GM23338 (cell line): ENCODE results near the gene NKD1. TPM values are rescaled to one million over a fixed set of nuclear protein-coding genes. Genes with fewer than 3 reads are reported as not detected.

Experiments
- ATAC-seq: fragments of 200-7000 bp; cut with Tn5 transposase; 3 replicates; pipeline ENCODE4 v1.9.1; 2020
- DNase-seq: peaks from one replicate; pipeline ENCODE4 v3.0.0-alpha.2; 2015; ENCODE audit warnings: low spot score
- H2AFZ ChIP-seq: fragments of 200-600 bp; sonication (generic); 2 replicates; pipeline ENCODE4 v1.8.0; 2016; ENCODE audit warnings: antibody characterized with exemption, mild to moderate bottlenecking, moderate library complexity
- H3F3A ChIP-seq: fragments of 200-600 bp; sonication (generic); replicated peaks from 2 replicates; pipeline ENCODE4 v1.8.0; 2017; ENCODE audit warnings: antibody characterized with exemption, mixed run types, low read depth
- H3K27ac ChIP-seq: fragments of 200-600 bp; sonication (generic); 2 replicates; pipeline ENCODE4 v1.6.1; 2016; ENCODE audit warnings: low read depth
- H3K27me3 ChIP-seq: fragments of 200-600 bp; sonication (generic); 2 replicates; pipeline ENCODE4 v1.8.0; 2016; ENCODE audit warnings: mild to moderate bottlenecking, mixed run types, moderate library complexity; ENCODE audit not compliant: insufficient read depth
- H3K36me3 ChIP-seq: fragments of 200-600 bp; sonication (generic); 2 replicates; pipeline ENCODE4 v1.8.0; 2016; ENCODE audit warnings: mild to moderate bottlenecking; ENCODE audit not compliant: insufficient read depth
- H3K4me1 ChIP-seq: fragments of 200-600 bp; sonication (generic); 2 replicates; pipeline ENCODE4 v1.8.0; 2016; ENCODE audit warnings: mild to moderate bottlenecking, moderate library complexity; ENCODE audit not compliant: insufficient read depth
- H3K4me2 ChIP-seq: fragments of 200-600 bp; sonication (generic); 2 replicates; pipeline ENCODE4 v1.7.1; 2017; ENCODE audit warnings: mixed run types
- H3K4me3 ChIP-seq: fragments of 200-600 bp; sonication (generic); 2 replicates; pipeline ENCODE4 v1.6.1; 2016; ENCODE audit warnings: mixed run types
- H3K79me2 ChIP-seq: fragments of 200-600 bp; sonication (generic); replicated peaks from 2 replicates; pipeline ENCODE4 v1.8.0; 2017; ENCODE audit warnings: mild to moderate bottlenecking; ENCODE audit not compliant: insufficient read depth
- H3K9me2 ChIP-seq: fragments of 200-600 bp; sonication (generic); 2 replicates; pipeline ENCODE4 v1.8.0; 2017; ENCODE audit not compliant: insufficient read depth
- H4K20me1 ChIP-seq: fragments of 200-600 bp; sonication (generic); replicated peaks from 2 replicates; pipeline ENCODE4 v1.8.0; 2017; ENCODE audit warnings: mild to moderate bottlenecking; ENCODE audit not compliant: insufficient read depth
- H3K27ac Mint-ChIP-seq: 2 replicates; pipeline ENCODE4 v1.8.0; 2020; ENCODE audit warnings: inconsistent platforms, mild to moderate bottlenecking, moderate library complexity, mixed read lengths
- H3K27me3 Mint-ChIP-seq: 3 replicates; pipeline ENCODE4 v1.8.0; 2022; ENCODE audit warnings: low read depth, mild to moderate bottlenecking, moderate library complexity, mixed read lengths, inconsistent platforms; ENCODE audit not compliant: insufficient read depth, poor library complexity
- H3K36me3 Mint-ChIP-seq: 3 replicates; pipeline ENCODE4 v1.8.0; 2021; ENCODE audit warnings: low read depth, mild to moderate bottlenecking, inconsistent platforms, moderate library complexity, mixed read lengths
- H3K4me1 Mint-ChIP-seq: 3 replicates; pipeline ENCODE4 v1.8.0; 2020; ENCODE audit warnings: mild to moderate bottlenecking, inconsistent platforms, mixed read lengths
- H3K4me3 Mint-ChIP-seq: 3 replicates; pipeline ENCODE4 v1.8.0; 2021; ENCODE audit warnings: moderate library complexity, mild to moderate bottlenecking, inconsistent platforms, mixed read lengths
- H3K9me3 Mint-ChIP-seq: 3 replicates; pipeline ENCODE4 v1.8.0; 2020; ENCODE audit warnings: moderate library complexity, mild to moderate bottlenecking, inconsistent platforms, mixed read lengths
- EZH2 ChIP-seq: fragments of 200-600 bp; sonication (generic); IDR thresholded peaks from one replicate; pipeline ENCODE4 v1.8.0; 2017; ENCODE audit warnings: antibody characterized with exemption, mild to moderate bottlenecking, low read depth; ENCODE audit not compliant: unreplicated experiment
- JUNB ChIP-seq: IDR thresholded peaks from one replicate; pipeline ENCODE4 v1.6.1; 2016; ENCODE audit warnings: antibody characterized with exemption; ENCODE audit not compliant: unreplicated experiment
- NANOG ChIP-seq: IDR thresholded peaks from 2 replicates; pipeline ENCODE4 v1.6.1; 2016; ENCODE audit warnings: antibody characterized with exemption, borderline replicate concordance
- POLR2AphosphoS5 ChIP-seq: IDR thresholded peaks from 2 replicates; pipeline ENCODE4 v1.6.1; 2016; ENCODE audit warnings: antibody characterized with exemption, low read depth
- REST ChIP-seq: IDR thresholded peaks from one replicate; pipeline ENCODE4 v1.6.1; 2018; ENCODE audit warnings: antibody characterized with exemption; ENCODE audit not compliant: unreplicated experiment
- STAT1 ChIP-seq: IDR thresholded peaks from one replicate; pipeline ENCODE4 v1.6.1; 2016; ENCODE audit warnings: antibody characterized with exemption; ENCODE audit not compliant: unreplicated experiment
- ZNF331 ChIP-seq: fragments of 250-450 bp; sonication (Bioruptor Pico); IDR thresholded peaks from 2 replicates; pipeline ENCODE4 v1.5.0; 2020; ENCODE audit warnings: low read depth, mild to moderate bottlenecking, moderate library complexity
- polyA plus RNA-seq: library from polyadenylated mRNA; unstranded; fragments of >200 nt; fragmentation: Nextera tagmentation; extraction: Ambion mirVana; gene quantifications from 2 replicates; pipeline ENCODE4 v1.2.1, GENCODE V29; 2016
- total RNA-seq: library from RNA; depleted of rRNA; stranded (reverse); fragments of >200 nt; shearing (Covaris generic); gene quantifications from 2 replicates; pipeline ENCODE4 v1.2.3, GENCODE V29; 2014
- TF ChIP-seq, protein P1 (sequence below): fragments of 250-450 bp; sonication (Bioruptor Pico); IDR thresholded peaks from 2 replicates; pipeline ENCODE4 v1.5.0; 2020; ENCODE audit warnings: mild to moderate bottlenecking, moderate library complexity
- TF ChIP-seq, protein P2 (sequence below), 2 experiments: fragments of 200-600 bp in 1 of 2; sonication (generic) in 1 of 2; conservative IDR thresholded peaks; 2 replicates each; pipeline versions ENCODE4 v1.5.1 to v1.6.1; 2016 to 2017; ENCODE audit warnings: antibody characterized with exemption in 2 of 2, low read depth in 2 of 2, mild to moderate bottlenecking in 2 of 2, moderate library complexity in 1 of 2
- TF ChIP-seq, protein P3 (sequence below): IDR thresholded peaks from 2 replicates; pipeline ENCODE4 v1.6.1; 2016; ENCODE audit warnings: antibody characterized with exemption

Gene NKD1
- total and polyA plus RNA-seq, 2 experiments from 2014 or later: 2.1 to 2.3 TPM

DNA sequence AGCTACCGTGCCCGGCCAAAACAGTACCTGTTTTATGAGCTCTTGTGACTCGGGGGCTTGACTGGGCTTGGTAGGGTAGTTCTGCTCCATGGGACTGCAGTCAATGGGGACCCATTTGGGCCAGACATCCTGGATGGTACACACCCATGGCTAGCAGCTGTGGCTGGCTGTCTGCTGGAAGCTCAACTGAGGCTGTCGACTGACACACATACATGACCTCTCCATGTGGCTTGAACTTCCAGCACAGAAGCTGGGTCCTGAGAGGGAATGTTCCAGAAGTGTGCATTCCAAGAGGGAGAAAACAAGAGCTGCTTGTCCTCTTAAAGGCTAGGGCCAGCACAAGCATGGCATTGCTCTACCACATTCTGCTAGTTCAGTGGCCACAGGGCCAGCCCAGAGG lies 14.9 kb upstream of the NKD1 start:
- Histone ChIP-seq H3K79me2 (no peaks in the 10 kb centered on the region), H3F3A (no peaks in the 10 kb centered on the region), H3K9me2 (no peaks in the 10 kb centered on the region; the same call in 1 of the 2 replicates), H3K4me3 (no peak overlapping the region), H3K27ac (no peak overlapping the region), H3K4me2 (no peak overlapping the region), H3K36me3 (no peaks in the 10 kb centered on the region), H3K4me1 (no peaks in the 10 kb centered on the region), H4K20me1 (no peaks in the 10 kb centered on the region), H2AFZ (no peak overlapping the region), H3K27me3 (no peaks in the 10 kb centered on the region)
- DNase-seq (no peak), ATAC-seq (no peak)
- Mint-ChIP-seq H3K4me3 (no peak overlapping the region), H3K9me3 (peaks cover 19% of the 10 kb centered on the region; the same call in 2 of the 3 replicates), H3K27ac (no peak overlapping the region), H3K27me3 (no peaks in the 10 kb centered on the region), H3K4me1 (no peaks in the 10 kb centered on the region), H3K36me3 (no peaks in the 10 kb centered on the region)
- TF ChIP-seq NANOG (no peak), ZNF331 (CRISPR knock-in tag) (no peak), STAT1 (no peak)
- TF ChIP-seq, protein P1, sequence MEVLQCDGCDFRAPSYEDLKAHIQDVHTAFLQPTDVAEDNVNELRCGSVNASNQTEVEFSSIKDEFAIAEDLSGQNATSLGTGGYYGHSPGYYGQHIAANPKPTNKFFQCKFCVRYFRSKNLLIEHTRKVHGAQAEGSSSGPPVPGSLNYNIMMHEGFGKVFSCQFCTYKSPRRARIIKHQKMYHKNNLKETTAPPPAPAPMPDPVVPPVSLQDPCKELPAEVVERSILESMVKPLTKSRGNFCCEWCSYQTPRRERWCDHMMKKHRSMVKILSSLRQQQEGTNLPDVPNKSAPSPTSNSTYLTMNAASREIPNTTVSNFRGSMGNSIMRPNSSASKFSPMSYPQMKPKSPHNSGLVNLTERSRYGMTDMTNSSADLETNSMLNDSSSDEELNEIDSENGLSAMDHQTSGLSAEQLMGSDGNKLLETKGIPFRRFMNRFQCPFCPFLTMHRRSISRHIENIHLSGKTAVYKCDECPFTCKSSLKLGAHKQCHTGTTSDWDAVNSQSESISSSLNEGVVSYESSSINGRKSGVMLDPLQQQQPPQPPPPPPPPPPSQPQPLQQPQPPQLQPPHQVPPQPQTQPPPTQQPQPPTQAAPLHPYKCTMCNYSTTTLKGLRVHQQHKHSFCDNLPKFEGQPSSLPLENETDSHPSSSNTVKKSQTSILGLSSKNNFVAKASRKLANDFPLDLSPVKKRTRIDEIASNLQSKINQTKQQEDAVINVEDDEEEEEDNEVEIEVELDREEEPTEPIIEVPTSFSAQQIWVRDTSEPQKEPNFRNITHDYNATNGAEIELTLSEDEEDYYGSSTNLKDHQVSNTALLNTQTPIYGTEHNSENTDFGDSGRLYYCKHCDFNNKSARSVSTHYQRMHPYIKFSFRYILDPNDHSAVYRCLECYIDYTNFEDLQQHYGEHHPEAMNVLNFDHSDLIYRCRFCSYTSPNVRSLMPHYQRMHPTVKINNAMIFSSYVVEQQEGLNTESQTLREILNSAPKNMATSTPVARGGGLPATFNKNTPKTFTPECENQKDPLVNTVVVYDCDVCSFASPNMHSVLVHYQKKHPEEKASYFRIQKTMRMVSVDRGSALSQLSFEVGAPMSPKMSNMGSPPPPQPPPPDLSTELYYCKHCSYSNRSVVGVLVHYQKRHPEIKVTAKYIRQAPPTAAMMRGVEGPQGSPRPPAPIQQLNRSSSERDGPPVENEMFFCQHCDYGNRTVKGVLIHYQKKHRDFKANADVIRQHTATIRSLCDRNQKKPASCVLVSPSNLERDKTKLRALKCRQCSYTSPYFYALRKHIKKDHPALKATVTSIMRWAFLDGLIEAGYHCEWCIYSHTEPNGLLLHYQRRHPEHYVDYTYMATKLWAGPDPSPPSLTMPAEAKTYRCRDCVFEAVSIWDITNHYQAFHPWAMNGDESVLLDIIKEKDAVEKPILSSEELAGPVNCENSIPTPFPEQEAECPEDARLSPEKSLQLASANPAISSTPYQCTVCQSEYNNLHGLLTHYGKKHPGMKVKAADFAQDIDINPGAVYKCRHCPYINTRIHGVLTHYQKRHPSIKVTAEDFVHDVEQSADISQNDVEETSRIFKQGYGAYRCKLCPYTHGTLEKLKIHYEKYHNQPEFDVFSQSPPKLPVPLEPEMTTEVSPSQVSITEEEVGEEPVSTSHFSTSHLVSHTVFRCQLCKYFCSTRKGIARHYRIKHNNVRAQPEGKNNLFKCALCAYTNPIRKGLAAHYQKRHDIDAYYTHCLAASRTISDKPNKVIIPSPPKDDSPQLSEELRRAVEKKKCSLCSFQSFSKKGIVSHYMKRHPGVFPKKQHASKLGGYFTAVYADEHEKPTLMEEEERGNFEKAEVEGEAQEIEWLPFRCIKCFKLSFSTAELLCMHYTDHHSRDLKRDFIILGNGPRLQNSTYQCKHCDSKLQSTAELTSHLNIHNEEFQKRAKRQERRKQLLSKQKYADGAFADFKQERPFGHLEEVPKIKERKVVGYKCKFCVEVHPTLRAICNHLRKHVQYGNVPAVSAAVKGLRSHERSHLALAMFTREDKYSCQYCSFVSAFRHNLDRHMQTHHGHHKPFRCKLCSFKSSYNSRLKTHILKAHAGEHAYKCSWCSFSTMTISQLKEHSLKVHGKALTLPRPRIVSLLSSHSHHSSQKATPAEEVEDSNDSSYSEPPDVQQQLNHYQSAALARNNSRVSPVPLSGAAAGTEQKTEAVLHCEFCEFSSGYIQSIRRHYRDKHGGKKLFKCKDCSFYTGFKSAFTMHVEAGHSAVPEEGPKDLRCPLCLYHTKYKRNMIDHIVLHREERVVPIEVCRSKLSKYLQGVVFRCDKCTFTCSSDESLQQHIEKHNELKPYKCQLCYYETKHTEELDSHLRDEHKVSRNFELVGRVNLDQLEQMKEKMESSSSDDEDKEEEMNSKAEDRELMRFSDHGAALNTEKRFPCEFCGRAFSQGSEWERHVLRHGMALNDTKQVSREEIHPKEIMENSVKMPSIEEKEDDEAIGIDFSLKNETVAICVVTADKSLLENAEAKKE: no peak

DNA sequence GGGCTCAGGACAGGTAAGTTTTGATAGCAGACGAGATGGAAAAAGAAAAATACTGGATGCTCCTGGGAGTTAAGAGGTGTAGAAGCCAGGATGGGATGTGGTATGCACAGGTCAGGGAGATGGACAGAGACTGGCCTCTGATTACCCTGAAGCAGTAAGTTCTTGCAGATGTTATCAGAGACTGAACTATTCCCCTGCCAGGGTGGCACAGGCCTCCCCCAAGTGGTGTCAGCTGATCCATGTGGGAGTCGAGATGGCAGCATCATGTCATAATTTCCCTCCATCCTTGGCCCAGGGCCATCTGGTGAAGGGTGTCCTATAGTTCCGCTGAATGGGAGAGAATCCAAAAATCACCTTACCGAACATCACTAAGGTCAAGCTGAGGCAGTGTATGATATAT lies 14.1 kb upstream of the NKD1 start:
- H3K27ac ChIP-seq: no peak overlapping the region
- H3K79me2 ChIP-seq: no peaks in the 10 kb centered on the region
- H3K27ac Mint-ChIP-seq: no peak overlapping the region
- ATAC-seq (no peak), DNase-seq (no peak)
- no peaks in the 10 kb centered on the region for H4K20me1 ChIP-seq
- H3K4me3 ChIP-seq: no peak overlapping the region
- H3K9me2 ChIP-seq: no peaks in the 10 kb centered on the region
- H3K9me3 Mint-ChIP-seq: peaks cover 11% of the 10 kb centered on the region; the same call in 2 of the 3 replicates
- no peak overlapping the region for H3K4me3 Mint-ChIP-seq
- H3K4me2 ChIP-seq: no peak overlapping the region
- no peaks in the 10 kb centered on the region for H3K36me3 ChIP-seq
- H3K4me1 ChIP-seq: 0 out of 2 replicates have a peak, but pooled peaks cover 2% of the 10 kb centered on the region
- no peak overlapping the region for H2AFZ ChIP-seq
- H3K27me3 ChIP-seq: no peaks in the 10 kb centered on the region
- H3F3A ChIP-seq: no peaks in the 10 kb centered on the region
- H3K4me1 Mint-ChIP-seq: peaks cover 3% of the 10 kb centered on the region
- no peaks in the 10 kb centered on the region for H3K27me3 Mint-ChIP-seq
- H3K36me3 Mint-ChIP-seq: no peaks in the 10 kb centered on the region
- TF ChIP-seq EZH2: no peak
- no peak for TF ChIP-seq ZNF331 (CRISPR knock-in tag)
- no peak for TF ChIP-seq REST
- TF ChIP-seq NANOG: no peak
- no peak for TF ChIP-seq JUNB
- TF ChIP-seq, protein P2, sequence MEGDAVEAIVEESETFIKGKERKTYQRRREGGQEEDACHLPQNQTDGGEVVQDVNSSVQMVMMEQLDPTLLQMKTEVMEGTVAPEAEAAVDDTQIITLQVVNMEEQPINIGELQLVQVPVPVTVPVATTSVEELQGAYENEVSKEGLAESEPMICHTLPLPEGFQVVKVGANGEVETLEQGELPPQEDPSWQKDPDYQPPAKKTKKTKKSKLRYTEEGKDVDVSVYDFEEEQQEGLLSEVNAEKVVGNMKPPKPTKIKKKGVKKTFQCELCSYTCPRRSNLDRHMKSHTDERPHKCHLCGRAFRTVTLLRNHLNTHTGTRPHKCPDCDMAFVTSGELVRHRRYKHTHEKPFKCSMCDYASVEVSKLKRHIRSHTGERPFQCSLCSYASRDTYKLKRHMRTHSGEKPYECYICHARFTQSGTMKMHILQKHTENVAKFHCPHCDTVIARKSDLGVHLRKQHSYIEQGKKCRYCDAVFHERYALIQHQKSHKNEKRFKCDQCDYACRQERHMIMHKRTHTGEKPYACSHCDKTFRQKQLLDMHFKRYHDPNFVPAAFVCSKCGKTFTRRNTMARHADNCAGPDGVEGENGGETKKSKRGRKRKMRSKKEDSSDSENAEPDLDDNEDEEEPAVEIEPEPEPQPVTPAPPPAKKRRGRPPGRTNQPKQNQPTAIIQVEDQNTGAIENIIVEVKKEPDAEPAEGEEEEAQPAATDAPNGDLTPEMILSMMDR (conservative IDR thresholded peaks at IDR 0.05; ENCODE audit: low read depth in 2 of 2): no peak
- TF ChIP-seq, protein P3, sequence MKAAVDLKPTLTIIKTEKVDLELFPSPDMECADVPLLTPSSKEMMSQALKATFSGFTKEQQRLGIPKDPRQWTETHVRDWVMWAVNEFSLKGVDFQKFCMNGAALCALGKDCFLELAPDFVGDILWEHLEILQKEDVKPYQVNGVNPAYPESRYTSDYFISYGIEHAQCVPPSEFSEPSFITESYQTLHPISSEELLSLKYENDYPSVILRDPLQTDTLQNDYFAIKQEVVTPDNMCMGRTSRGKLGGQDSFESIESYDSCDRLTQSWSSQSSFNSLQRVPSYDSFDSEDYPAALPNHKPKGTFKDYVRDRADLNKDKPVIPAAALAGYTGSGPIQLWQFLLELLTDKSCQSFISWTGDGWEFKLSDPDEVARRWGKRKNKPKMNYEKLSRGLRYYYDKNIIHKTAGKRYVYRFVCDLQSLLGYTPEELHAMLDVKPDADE: no peak
- TF ChIP-seq POLR2AphosphoS5: no peak
